Thyroid gland (tissue), 4 donors: ENCODE data around the gene SMG6. TPM values are rescaled to one million over a fixed set of nuclear protein-coding genes. Genes with fewer than 3 reads are reported as not detected.

ENCODE experiments used
- DNase-seq, 2 donors: peaks; one replicate each; pipeline ENCODE4 v3.0.0-alpha.2; 2019
- H3K27ac ChIP-seq, 3 donors: fragments of 200-600 bp; sonication (generic); 1 replicate in 2 of 3; 2 replicates in 1 of 3; pipeline ENCODE4 v1.5.1; 2016 to 2019; ENCODE audit warnings: mild to moderate bottlenecking in 1 of 3, moderate library complexity in 1 of 3
- H3K27me3 ChIP-seq: fragments of 200-600 bp; sonication (generic); one replicate; pipeline ENCODE4 v1.5.1; 2019
- H3K36me3 ChIP-seq, 2 donors: fragments of 200-600 bp; sonication (generic); one replicate each; pipeline ENCODE4 v1.5.1; 2016 to 2019
- H3K4me1 ChIP-seq, 2 donors: fragments of 200-600 bp; sonication (generic); one replicate each; pipeline ENCODE4 v1.5.1; 2017 to 2019
- H3K4me3 ChIP-seq, 3 donors: fragments of 200-600 bp; sonication (generic); replicated peaks in 1 of 3; 1 replicate in 2 of 3; 2 replicates in 1 of 3; pipeline ENCODE4 v1.5.1; 2016; ENCODE audit warnings: mild to moderate bottlenecking in 1 of 3
- H3K9me3 ChIP-seq: fragments of 200-600 bp; sonication (generic); one replicate; pipeline ENCODE4 v1.5.1; 2017
- POLR2A ChIP-seq, 2 donors: fragments of 450-650 bp; IDR thresholded peaks; one replicate each; pipeline ENCODE4 v1.6.1; 2017; ENCODE audit warnings: antibody characterized with exemption in 2 of 2, mild to moderate bottlenecking in 2 of 2, moderate library complexity in 1 of 2
- WGBS, 2 donors: methylation state at CpG; one replicate each; pipeline ENCODE4 v1.1.5; 2017; 5-methylcytosine and 5-hydroxymethylcytosine counted together
- intact Hi-C: fragments of 100-400 bp; cut with DNase I; formaldehyde crosslinking; loops from one replicate; pipeline ENCODE4 v1.15.1; 2023
- total RNA-seq, 4 donors: library from RNA; depleted of rRNA; stranded (reverse); fragments of >200 nt; gene quantifications; one replicate each; pipeline ENCODE4 v1.2.3, GENCODE V29; 2016
- TF ChIP-seq, protein P1 (sequence below), 6 experiments: fragments of 200-600 bp in 3 of 6; fragments of 450-650 bp in 3 of 6; sonication (generic) in 3 of 6; IDR thresholded peaks; one replicate each; pipeline ENCODE4 v1.5.1; 2016 to 2019; ENCODE audit warnings: antibody characterized with exemption in 6 of 6, mild to moderate bottlenecking in 2 of 6, inconsistent platforms in 1 of 6, moderate library complexity in 1 of 6

The SMG6 gene
- total RNA-seq, 4 donors from 2014 or later, result 26.0 to 35.9 (median 32.9) TPM

GRCh38 chr17:2062571-2063183, 240.9 kb downstream of the SMG6 start:
- Histone ChIP-seq H3K36me3 (peaks cover 25 to 32% of the 10 kb centered on the region in 2 donors), H3K27ac (peak overlapping the region; percentile 49 to 61 (median 53)), H3K4me1 (peaks cover 11 to 83% of the 10 kb centered on the region in 2 donors), H3K4me3 (no peak overlapping the region), H3K9me3 (no peaks in the 10 kb centered on the region), H3K27me3 (peaks cover 5% of the 10 kb centered on the region)
- WGBS, 2 donors, result 58 to 68% methylated on average over 11 of the region's 11 CpGs
- intact Hi-C loops, result no loop called here
- no peak for DNase-seq
- no peak for TF ChIP-seq POLR2A (IDR thresholded peaks at IDR 0.05)
- TF ChIP-seq, protein P1, sequence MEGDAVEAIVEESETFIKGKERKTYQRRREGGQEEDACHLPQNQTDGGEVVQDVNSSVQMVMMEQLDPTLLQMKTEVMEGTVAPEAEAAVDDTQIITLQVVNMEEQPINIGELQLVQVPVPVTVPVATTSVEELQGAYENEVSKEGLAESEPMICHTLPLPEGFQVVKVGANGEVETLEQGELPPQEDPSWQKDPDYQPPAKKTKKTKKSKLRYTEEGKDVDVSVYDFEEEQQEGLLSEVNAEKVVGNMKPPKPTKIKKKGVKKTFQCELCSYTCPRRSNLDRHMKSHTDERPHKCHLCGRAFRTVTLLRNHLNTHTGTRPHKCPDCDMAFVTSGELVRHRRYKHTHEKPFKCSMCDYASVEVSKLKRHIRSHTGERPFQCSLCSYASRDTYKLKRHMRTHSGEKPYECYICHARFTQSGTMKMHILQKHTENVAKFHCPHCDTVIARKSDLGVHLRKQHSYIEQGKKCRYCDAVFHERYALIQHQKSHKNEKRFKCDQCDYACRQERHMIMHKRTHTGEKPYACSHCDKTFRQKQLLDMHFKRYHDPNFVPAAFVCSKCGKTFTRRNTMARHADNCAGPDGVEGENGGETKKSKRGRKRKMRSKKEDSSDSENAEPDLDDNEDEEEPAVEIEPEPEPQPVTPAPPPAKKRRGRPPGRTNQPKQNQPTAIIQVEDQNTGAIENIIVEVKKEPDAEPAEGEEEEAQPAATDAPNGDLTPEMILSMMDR (IDR thresholded peaks at IDR 0.05), result no peak

- 75 to 84% methylated on average over 16 to 17 of the region's 17 CpGs for WGBS, 2 donors
- DNase-seq, result no peak
- intact Hi-C loops, result no loop called here
- no peak overlapping the region for H3K4me3 ChIP-seq
- peaks cover 5% of the 10 kb centered on the region for H3K27me3 ChIP-seq
- H3K4me1 ChIP-seq, result peaks cover 6 to 82% of the 10 kb centered on the region in 2 donors
- H3K9me3 ChIP-seq, result no peaks in the 10 kb centered on the region
- H3K36me3 ChIP-seq, result peaks cover 25 to 32% of the 10 kb centered on the region in 2 donors
- H3K27ac ChIP-seq, result peak overlapping the region; percentile 49 to 65 (median 61)
- no peak for TF ChIP-seq POLR2A (IDR thresholded peaks at IDR 0.05)
- TF ChIP-seq, protein P1 (IDR thresholded peaks at IDR 0.05), result no peak
These were observed 242.1 kb downstream of the SMG6 start for GRCh38 chr17:2061441-2061958.

DNA sequence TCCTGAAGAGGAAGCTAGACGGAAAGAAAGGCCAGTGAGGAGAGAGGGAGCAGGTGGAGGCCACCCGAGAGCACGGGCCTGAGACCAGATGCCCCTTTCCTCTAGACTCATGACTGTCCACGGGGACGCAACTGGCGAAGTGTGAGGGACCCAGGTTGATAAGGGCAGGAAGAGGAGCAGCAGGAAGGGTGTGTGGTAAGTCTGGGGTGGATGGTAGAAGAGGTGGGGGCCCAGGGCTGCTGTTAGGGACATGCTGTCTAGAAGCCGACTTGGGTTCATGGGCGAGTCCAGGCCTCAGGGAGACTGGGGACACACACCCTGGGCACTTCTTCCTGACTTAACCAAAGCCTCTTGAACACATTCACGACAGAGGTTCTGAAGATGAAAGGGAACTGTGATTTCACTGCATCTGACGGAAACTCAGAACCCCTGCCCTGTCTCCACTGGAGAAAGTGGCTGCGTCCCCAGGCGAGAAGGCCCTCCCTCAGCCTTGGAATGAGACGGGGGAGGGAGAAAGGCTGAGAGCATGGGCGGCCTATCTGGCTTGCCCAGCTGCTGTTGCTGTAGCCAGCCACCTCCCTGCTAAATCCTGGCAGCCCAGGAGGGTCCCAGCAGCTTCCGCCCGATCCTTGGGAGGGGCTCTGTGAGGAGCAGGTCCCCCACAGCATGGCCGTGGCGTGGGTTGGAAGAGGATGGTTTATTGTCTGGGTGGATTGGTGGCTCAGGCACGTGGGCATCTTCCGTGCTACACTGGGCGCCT, 242.7 kb downstream of the SMG6 start:
- intact Hi-C loops, result no loop called here
- H3K4me1 ChIP-seq, result peaks cover 6 to 83% of the 10 kb centered on the region in 2 donors
- peaks cover 5% of the 10 kb centered on the region for H3K27me3 ChIP-seq
- peak overlapping the region; percentile 49 to 65 (median 61) for H3K27ac ChIP-seq
- no peak overlapping the region for H3K4me3 ChIP-seq
- WGBS, 2 donors, result 59 to 80% methylated on average over 14 to 16 of the region's 21 CpGs
- peaks cover 25 to 32% of the 10 kb centered on the region in 2 donors for H3K36me3 ChIP-seq
- no peaks in the 10 kb centered on the region for H3K9me3 ChIP-seq
- TF ChIP-seq POLR2A (IDR thresholded peaks at IDR 0.05), result no peak
- TF ChIP-seq, protein P1 (IDR thresholded peaks at IDR 0.05), result no peak
- DNase-seq, result no peak

DNA sequence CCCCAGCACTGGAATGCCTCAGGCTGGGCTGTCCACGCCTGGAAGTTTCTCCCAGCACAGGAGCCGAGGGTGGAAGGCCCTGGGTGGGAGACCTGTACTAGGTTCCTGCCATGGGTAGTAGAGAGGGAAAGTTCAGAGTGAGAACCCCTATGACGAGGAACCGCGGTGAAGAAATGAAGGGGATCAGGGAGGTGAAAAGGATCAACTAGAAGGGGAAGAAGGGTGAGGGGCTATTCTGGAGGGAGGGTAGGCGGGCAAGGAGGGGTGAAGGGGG, 243.3 kb downstream of the SMG6 start:
- Histone ChIP-seq H3K27ac (peak overlapping the region; percentile 49 to 65 (median 61)), H3K4me3 (no peak overlapping the region), H3K9me3 (no peaks in the 10 kb centered on the region), H3K4me1 (peaks cover 6 to 82% of the 10 kb centered on the region in 2 donors), H3K27me3 (peaks cover 5% of the 10 kb centered on the region), H3K36me3 (peaks cover 23 to 31% of the 10 kb centered on the region in 2 donors)
- no peak for DNase-seq
- 80 to 86% methylated on average over 6 of the region's 6 CpGs for WGBS, 2 donors
- intact Hi-C loops, result no loop called here
- TF ChIP-seq, protein P1 (IDR thresholded peaks at IDR 0.05), result no peak
- no peak for TF ChIP-seq POLR2A (IDR thresholded peaks at IDR 0.05)
